ENCODE data around the gene NUP62.
"Not testable (repeated sequence)": the region's sequence is repeated elsewhere in the genome, so short reads cannot be mapped to it uniquely, and the experiment has no call there.

NUP62 gene

GRCh38 chr19:49929121-49929610, at the start of gene NUP62, which contains the start of gene ATF5:
Gene NUP62, minus strand, starts transcription at chr19:49929504. Its CDS starts 19,697 bp downstream, at chr19:49909807.
Gene ATF5, plus strand, starts transcription at chr19:49929205. Its CDS starts 1,646 bp downstream, at chr19:49930851.
- DNase-seq (ENCODE audit: low read depth): peak; percentile 89

- DNase-seq (ENCODE audit: low read depth): no peak
These were observed 49.0 kb upstream of the NUP62 start for GRCh38 chr19:49978324-49978723.

GRCh38 chr19:49977881-49978280, 48.6 kb upstream of the NUP62 start:
- DNase-seq (ENCODE audit: low read depth): no peak

GRCh38 chr19:49977076-49977475, 47.8 kb upstream of the NUP62 start:
- DNase-seq (ENCODE audit: low read depth): no peak

- no peak for DNase-seq (ENCODE audit: low read depth)
These were observed 47.2 kb upstream of the NUP62 start for GRCh38 chr19:49976496-49976895.

- DNase-seq (ENCODE audit: low read depth): no peak
These were observed 45.7 kb upstream of the NUP62 start for GRCh38 chr19:49975051-49975450.

- DNase-seq (ENCODE audit: low read depth): no peak
These were observed 44.7 kb upstream of the NUP62 start for GRCh38 chr19:49973987-49974386.

GRCh38 chr19:49972841-49973240, 43.5 kb upstream of the NUP62 start:
- no peak for DNase-seq (ENCODE audit: low read depth)

- no peak for DNase-seq (ENCODE audit: low read depth)
These were observed 42.7 kb upstream of the NUP62 start for GRCh38 chr19:49971991-49972411.

- not testable (repeated sequence) for DNase-seq (ENCODE audit: low read depth)
These were observed 40.1 kb upstream of the NUP62 start for GRCh38 chr19:49969355-49969754.

GRCh38 chr19:49968279-49968922, 39.1 kb upstream of the NUP62 start:
- DNase-seq (ENCODE audit: low read depth): no peak

- DNase-seq (ENCODE audit: low read depth): not testable (repeated sequence)
These were observed 31.7 kb upstream of the NUP62 start, which contains the start of gene SIGLEC11 for GRCh38 chr19:49960980-49961379. Gene SIGLEC11, minus strand, starts transcription at chr19:49961172. Its CDS starts 91 bp downstream, at chr19:49961081.

- not testable (repeated sequence) for DNase-seq (ENCODE audit: low read depth)
These were observed 30.6 kb upstream of the NUP62 start for GRCh38 chr19:49959892-49960291.

- not testable (repeated sequence) for DNase-seq (ENCODE audit: low read depth)
These were observed 29.3 kb upstream of the NUP62 start for GRCh38 chr19:49958596-49958995.

GRCh38 chr19:49958144-49958543, 28.8 kb upstream of the NUP62 start:
- not testable (repeated sequence) for DNase-seq (ENCODE audit: low read depth)

GRCh38 chr19:49957262-49957915, 28.1 kb upstream of the NUP62 start:
- DNase-seq (ENCODE audit: low read depth): no peak

GRCh38 chr19:49956115-49956495, 26.8 kb upstream of the NUP62 start:
- no peak for DNase-seq (ENCODE audit: low read depth)

GRCh38 chr19:49954933-49955332, 25.6 kb upstream of the NUP62 start:
- no peak for DNase-seq (ENCODE audit: low read depth)

GRCh38 chr19:49954092-49954829, 25.0 kb upstream of the NUP62 start:
- no peak for DNase-seq (ENCODE audit: low read depth)

- DNase-seq (ENCODE audit: low read depth): no peak
These were observed 24.1 kb upstream of the NUP62 start for GRCh38 chr19:49953416-49953815.

GRCh38 chr19:49952906-49953305, 23.6 kb upstream of the NUP62 start:
- no peak for DNase-seq (ENCODE audit: low read depth)

GRCh38 chr19:49952479-49952836, 23.2 kb upstream of the NUP62 start:
- no peak for DNase-seq (ENCODE audit: low read depth)
